HCT116 (cell line): Measurements from ENCODE around the gene TRAF2. TPM values are rescaled to one million over a fixed set of nuclear protein-coding genes. Genes with fewer than 3 reads are reported as not detected.

Experiments
- ATAC-seq: fragments of 200-7000 bp; cut with Tn5 transposase; 2 replicates; pipeline ENCODE4 v1.9.1; 2020; ENCODE audit warnings: mild to moderate bottlenecking, moderate library complexity
- BruUV-seq: library from RNA; stranded (reverse); fragments of 400-500 nt; replicated peaks from 2 replicates; lab custom pipeline; 2021; lab: Mats Ljungman, UMichigan
- CTCF ChIA-PET: fragments of 300-600 bp; sonication (Branson Sonifier 250); formaldehyde crosslinking; loops from one replicate; lab custom pipeline; 2021; ENCODE audit warnings: antibody characterized with exemption; lab: Charles Lee
- POLR2A ChIA-PET: fragments of 300-600, 350-600 bp; sonication (Branson Sonifier 250); formaldehyde crosslinking; loops from one replicate; lab custom pipeline; 2021; ENCODE audit warnings: antibody characterized with exemption; lab: Charles Lee
- RAD21 ChIA-PET, 2 experiments: fragments of 300-600 bp; sonication (Branson Sonifier 250); formaldehyde crosslinking; loops; one replicate each; lab custom pipeline; 2023; ENCODE audit warnings: low total read pairs in 2 of 2; ENCODE audit not compliant: uncharacterized antibody in 2 of 2, unreplicated experiment in 2 of 2, low non-redundant PET in 1 of 2; lab: Charles Lee
- DNase-seq: peaks from one replicate; pipeline ENCODE4 v3.0.0-alpha.2; 2010; ENCODE audit warnings: low read depth, low spot score
- H2AFZ ChIP-seq: fragments of 200-600 bp; shearing (Covaris generic), sonication (generic); 2 replicates; pipeline ENCODE4 v1.6.1; 2017; ENCODE audit warnings: low read depth, mixed run types, mixed read lengths, antibody characterized with exemption, low read length; ENCODE audit not compliant: poor library complexity, severe bottlenecking
- H3K27ac ChIP-seq: 2 replicates; pipeline ENCODE4 v1.5.1; 2012; ENCODE audit warnings: low read depth, low read length
- H3K27me3 ChIP-seq: fragments of 200-600 bp; sonication (generic); 2 replicates; pipeline ENCODE4 v1.6.1; 2016; ENCODE audit warnings: mixed run types, low read length, mixed read lengths; ENCODE audit not compliant: insufficient read depth
- H3K36me3 ChIP-seq, 2 experiments: fragments of 200-500 bp in 1 of 2; fragments of 200-600 bp in 1 of 2; sonication (Bioruptor generic) in 1 of 2; sonication (generic) in 1 of 2; 2 replicates each; pipeline versions ENCODE4 v1.5.1 to v1.6.1; 2014 to 2016; ENCODE audit warnings: low read length in 2 of 2, inconsistent platforms in 1 of 2, mixed read lengths in 1 of 2, mixed run types in 1 of 2; ENCODE audit not compliant: insufficient read depth in 2 of 2, control insufficient read depth in 1 of 2
- H3K4me1 ChIP-seq, 2 experiments: fragments of 200-600 bp in 1 of 2; sonication (generic) in 1 of 2; 2 replicates each; pipeline versions ENCODE4 v1.5.1 to v1.6.1; 2012 to 2017; ENCODE audit warnings: low read length in 2 of 2, inconsistent platforms in 1 of 2, mild to moderate bottlenecking in 1 of 2, mixed read lengths in 1 of 2, mixed run types in 1 of 2, moderate library complexity in 1 of 2; ENCODE audit not compliant: insufficient read depth in 2 of 2, control insufficient read depth in 1 of 2
- H3K4me2 ChIP-seq: fragments of 200-600 bp; sonication (generic); 2 replicates; pipeline ENCODE4 v1.6.1; 2017; ENCODE audit warnings: mixed run types, low read length, mixed read lengths
- H3K4me3 ChIP-seq, 2 experiments: fragments of 200-600 bp in 1 of 2; sonication (generic) in 1 of 2; replicated peaks in 1 of 2; 2 replicates each; pipeline ENCODE4 v1.5.1; 2011 to 2016; ENCODE audit warnings: low read length in 2 of 2, control low read depth in 1 of 2, low read depth in 1 of 2, mild to moderate bottlenecking in 1 of 2, mixed read lengths in 1 of 2, mixed run types in 1 of 2
- H3K79me2 ChIP-seq: fragments of 200-600 bp; sonication (generic); 2 replicates; pipeline ENCODE4 v1.6.1; 2017; ENCODE audit warnings: mild to moderate bottlenecking, mixed run types, low read length, moderate library complexity, mixed read lengths; ENCODE audit not compliant: insufficient read depth
- H3K9ac ChIP-seq: fragments of 200-600 bp; sonication (generic); 2 replicates; pipeline ENCODE4 v1.6.1; 2016; ENCODE audit warnings: low read length, mixed read lengths
- H3K9me2 ChIP-seq: fragments of 200-600 bp; sonication (generic), shearing (Covaris generic); 2 replicates; pipeline ENCODE4 v1.6.1; 2017; ENCODE audit warnings: mixed run types, mild to moderate bottlenecking, moderate library complexity; ENCODE audit not compliant: insufficient read depth
- H3K9me3 ChIP-seq, 2 experiments: fragments of 200-500 bp in 1 of 2; fragments of 200-600 bp in 1 of 2; sonication (Bioruptor generic) in 1 of 2; sonication (generic) in 1 of 2; 2 replicates each; pipeline ENCODE4 v1.6.1; 2014 to 2017; ENCODE audit warnings: low read length in 2 of 2, mixed read lengths in 2 of 2, inconsistent platforms in 1 of 2, low read depth in 1 of 2, mild to moderate bottlenecking in 1 of 2, mixed run types in 1 of 2, moderate library complexity in 1 of 2; ENCODE audit not compliant: control insufficient read depth in 1 of 2, insufficient read depth in 1 of 2
- H4K20me1 ChIP-seq: fragments of 200-600 bp; sonication (generic), shearing (Covaris generic); 2 replicates; pipeline ENCODE4 v1.6.1; 2017; ENCODE audit warnings: mixed run types, mild to moderate bottlenecking, moderate library complexity; ENCODE audit not compliant: insufficient read depth
- ATF3 ChIP-seq: IDR thresholded peaks from 2 replicates; pipeline ENCODE4 v1.6.1; 2012
- CBX3 ChIP-seq: IDR thresholded peaks from 2 replicates; pipeline ENCODE4 v1.6.1; 2012; ENCODE audit warnings: low read depth
- EGR1 ChIP-seq: IDR thresholded peaks from 2 replicates; pipeline ENCODE4 v1.6.1; 2012; ENCODE audit warnings: low read depth
- ELF1 ChIP-seq: IDR thresholded peaks from 2 replicates; pipeline ENCODE4 v1.6.1; 2012; ENCODE audit warnings: low read depth, borderline replicate concordance
- EZH2 ChIP-seq: fragments of 200-600 bp; sonication (generic); IDR thresholded peaks from 2 replicates; pipeline ENCODE4 v1.6.1; 2017; ENCODE audit warnings: antibody characterized with exemption, mixed run types
- EZH2phosphoT487 ChIP-seq: fragments of 200-600 bp; IDR thresholded peaks from 2 replicates; pipeline ENCODE4 v1.6.1; 2018; ENCODE audit warnings: antibody characterized with exemption, borderline replicate concordance
- RAD21 ChIP-seq: IDR thresholded peaks from 2 replicates; pipeline ENCODE4 v1.6.1; 2012; ENCODE audit warnings: low read depth, mild to moderate bottlenecking
- REST ChIP-seq: IDR thresholded peaks from 2 replicates; pipeline ENCODE4 v1.6.1; 2012; ENCODE audit warnings: low read depth
- ZFX ChIP-seq: fragments of 450-650 bp; IDR thresholded peaks from 2 replicates; pipeline ENCODE4 v1.6.1; 2017
- intact Hi-C: fragments of 100-400 bp; cut with micrococcal nuclease; formaldehyde crosslinking; loops from 2 replicates; pipeline ENCODE4 v1.10.0; 2022
- total RNA-seq: library from RNA; stranded (reverse); gene quantifications from one replicate; pipeline ENCODE4 v1.2.1, GENCODE V29; 2021; ENCODE audit not compliant: unreplicated experiment

Gene TRAF2
- total RNA-seq, 1 experiment from 2014 or later, result 28.4 TPM

- intact Hi-C loops, result no loop called here
- Histone ChIP-seq H3K79me2 (no peaks in the 10 kb centered on the region), H3K4me1 (no peaks in the 10 kb centered on the region), H3K9ac (no peak overlapping the region), H3K4me3 (no peak overlapping the region), H3K9me2 (no peaks in the 10 kb centered on the region), H3K9me3 (no peaks in the 10 kb centered on the region), H4K20me1 (no peaks in the 10 kb centered on the region), H3K27me3 (no peaks in the 10 kb centered on the region), H2AFZ (no peak overlapping the region), H3K36me3 (peaks cover 3 to 26% of the 10 kb centered on the region in 2 experiments; a peak in 2 of 4 replicates)
- POLR2A ChIA-PET, result no interaction called here
- RAD21 ChIA-PET, result no interaction called here
- no peak for DNase-seq
- ATAC-seq, result peak; percentile 33; the same call in 1 of the 2 replicates
- TF ChIP-seq EZH2phosphoT487 (no peak), RAD21 (no peak), ZFX (no peak), ATF3 (no peak), CBX3 (no peak), EZH2 (no peak), EGR1 (no peak), ELF1 (no peak), REST (no peak)
- TF ChIP-seq, all 23 proteins: peak for 0
- Histone ChIP-seq H3K4me2 (no peak overlapping the region), H3K27ac (no peak overlapping the region)
- BruUV-seq, result no TSS peak
- CTCF ChIA-PET, result no interaction called here
Measured at GRCh38 chr9:136928591-136928990, 42.3 kb downstream of the TRAF2 start.
